Forelimb muscle (tissue), 1 donor: Measurements from ENCODE around the gene SLC4A9. TPM values are rescaled to one million over a fixed set of nuclear protein-coding genes. Genes with fewer than 3 reads are reported as not detected.
"Not testable (repeated sequence)": the region's sequence is repeated elsewhere in the genome, so short reads cannot be mapped to it uniquely, and the experiment has no call there.

Experiments used
- DNase-seq: peaks from one replicate; pipeline ENCODE4 v3.0.0-alpha.2; 2013; ENCODE audit warnings: low read depth
- polyA plus RNA-seq: library from polyadenylated mRNA; unstranded; fragments of 120-200 nt; gene quantifications from one replicate; pipeline ENCODE4 v1.2.1, GENCODE V29; 2013; ENCODE audit not compliant: insufficient read length

The SLC4A9 gene
- polyA plus RNA-seq, 1 donor = 0.19 TPM

- DNase-seq = peak; percentile 100
These were observed 41.6 kb downstream of the SLC4A9 start, which contains the start of gene ANKHD1 for GRCh38 chr5:140401362-140402257. ANKHD1 (plus strand) TSS chr5:140401833; CDS start chr5:140401968, 135 bp downstream.

- DNase-seq = peak; percentile 4
These were observed 42.5 kb downstream of the SLC4A9 start for GRCh38 chr5:140402258-140403074.

GRCh38 chr5:140403613-140404012, 43.6 kb downstream of the SLC4A9 start:
- DNase-seq = no peak

- no peak for DNase-seq
These were observed 48.8 kb downstream of the SLC4A9 start for GRCh38 chr5:140408750-140409241.

- DNase-seq = no peak
These were observed 53.2 kb downstream of the SLC4A9 start for GRCh38 chr5:140413230-140413629.

GRCh38 chr5:140417235-140417634, 57.2 kb downstream of the SLC4A9 start:
- DNase-seq = no peak

GRCh38 chr5:140418862-140419520, 59.0 kb downstream of the SLC4A9 start:
- DNase-seq = no peak

- DNase-seq = no peak
These were observed 60.2 kb downstream of the SLC4A9 start for GRCh38 chr5:140420226-140420570.

GRCh38 chr5:140420665-140421361, 60.8 kb downstream of the SLC4A9 start:
- no peak for DNase-seq

GRCh38 chr5:140421375-140421774, 61.4 kb downstream of the SLC4A9 start:
- DNase-seq = not testable (repeated sequence)

- no peak for DNase-seq
These were observed 63.6 kb downstream of the SLC4A9 start for GRCh38 chr5:140423609-140424008.

- DNase-seq = no peak
These were observed 64.1 kb downstream of the SLC4A9 start for GRCh38 chr5:140424135-140424534.

Other genes with a start within 250 kb of the SLC4A9 start
- 9.6 TPM for gene PURA, start 246.1 kb upstream of the SLC4A9 start, polyA plus RNA-seq
- 5.3 TPM for gene IGIP, start 234.3 kb upstream of the SLC4A9 start, polyA plus RNA-seq
- gene CYSTM1, start 185.0 kb upstream of the SLC4A9 start, polyA plus RNA-seq = 40.6 TPM
- 77.1 TPM for gene PFDN1, start 57.1 kb upstream of the SLC4A9 start, polyA plus RNA-seq
- gene HBEGF, start 13.6 kb upstream of the SLC4A9 start, polyA plus RNA-seq = 25.8 TPM
- gene ANKHD1, start 41.6 kb downstream of the SLC4A9 start, polyA plus RNA-seq = 56.7 TPM
- gene EIF4EBP3, start 187.5 kb downstream of the SLC4A9 start, polyA plus RNA-seq = 8.8 TPM
- 23.6 TPM for gene SRA1, start 197.3 kb downstream of the SLC4A9 start, polyA plus RNA-seq
- gene APBB3, start 204.4 kb downstream of the SLC4A9 start, polyA plus RNA-seq = 25.4 TPM
- 52.8 TPM for gene SLC35A4, start 204.6 kb downstream of the SLC4A9 start, polyA plus RNA-seq